NCI-H524 (cell line): ENCODE measurements around the gene RPL37.
"Not testable (repeated sequence)": the region's sequence is repeated elsewhere in the genome, so short reads cannot be mapped to it uniquely, and the experiment has no call there.

Experiments used
- DNase-seq, 2 experiments: peaks; one replicate each; lab custom pipeline; 2025; lab: John Stamatoyannopoulos, UW

RPL37 gene

DNA sequence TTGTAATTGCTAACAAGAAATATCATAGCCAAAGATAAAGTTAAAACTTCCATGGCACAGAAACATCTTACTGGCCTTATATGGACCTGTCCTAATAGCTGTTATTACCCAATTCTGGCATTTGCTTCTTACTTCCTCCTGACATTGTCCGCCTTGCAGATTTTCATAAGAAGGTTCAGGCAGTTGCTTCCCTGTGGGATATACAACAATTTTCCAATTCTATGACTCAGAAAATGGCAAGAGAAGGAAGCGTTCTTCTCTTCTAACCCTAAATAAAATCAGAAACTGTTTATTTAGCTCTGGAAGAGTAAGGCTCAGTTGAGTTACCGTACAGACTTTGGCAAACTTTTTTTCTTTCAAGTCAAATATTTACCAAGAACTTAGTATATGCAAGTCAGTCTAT lies 38.5 kb downstream of the RPL37 start:
- DNase-seq, result no peak

DNA sequence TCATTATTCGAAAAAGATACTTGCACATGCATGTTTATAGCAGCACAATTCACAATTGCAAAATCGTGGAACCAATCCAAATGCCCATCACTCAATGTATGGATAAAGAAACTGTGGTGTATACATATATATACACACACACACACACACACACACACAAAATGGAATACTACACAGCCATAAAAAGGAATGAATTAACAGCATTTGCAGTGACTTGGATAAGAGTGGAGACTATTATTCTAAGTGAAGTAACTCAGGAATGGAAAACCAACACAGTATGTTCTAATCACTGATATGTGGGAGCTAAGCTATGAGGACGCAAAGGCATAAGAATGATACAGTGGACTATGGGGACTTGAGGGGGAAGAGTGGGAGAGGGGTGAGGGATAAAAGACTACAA lies 40.1 kb downstream of the RPL37 start:
- not testable (repeated sequence) for DNase-seq

DNA sequence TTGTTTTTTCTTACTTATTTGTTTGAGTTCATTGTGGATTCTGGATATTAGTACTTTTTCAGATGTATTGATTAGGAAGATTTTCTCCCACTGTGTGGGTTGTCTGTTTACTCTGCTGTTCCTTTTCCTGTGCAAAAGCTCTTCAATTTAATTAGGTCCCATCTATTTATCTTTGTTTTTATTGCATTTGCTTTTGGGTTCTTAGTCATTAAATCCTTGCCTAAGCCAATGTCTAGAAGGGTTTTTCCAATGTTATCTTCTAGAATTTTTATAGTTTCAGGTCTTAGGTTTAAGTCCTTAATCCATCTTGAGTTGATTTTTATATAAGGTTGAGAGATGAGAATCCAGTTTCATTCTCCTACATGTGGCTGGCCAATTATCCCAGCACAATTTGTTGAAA lies 40.7 kb downstream of the RPL37 start:
- not testable (repeated sequence) for DNase-seq

DNA sequence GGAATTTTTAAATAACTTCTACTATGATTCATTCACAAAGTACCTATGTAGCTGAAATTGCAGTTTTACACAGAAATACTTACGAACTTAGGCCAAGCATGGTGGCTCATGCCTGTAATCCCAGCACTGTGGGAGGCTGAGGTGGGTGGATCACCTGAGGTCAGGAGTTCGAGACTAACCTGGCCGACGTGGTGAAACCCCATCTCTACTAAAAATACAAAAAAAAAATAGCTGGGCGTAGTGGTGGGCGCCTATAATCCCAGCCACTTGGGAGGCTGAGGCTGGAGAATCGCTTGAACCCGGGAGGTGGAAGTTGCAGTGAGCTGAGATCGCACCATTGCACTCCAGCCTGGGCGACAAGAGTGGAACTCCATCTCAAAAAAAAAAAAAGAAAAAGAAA lies 42.3 kb downstream of the RPL37 start:
- DNase-seq, result not testable (repeated sequence)

DNA sequence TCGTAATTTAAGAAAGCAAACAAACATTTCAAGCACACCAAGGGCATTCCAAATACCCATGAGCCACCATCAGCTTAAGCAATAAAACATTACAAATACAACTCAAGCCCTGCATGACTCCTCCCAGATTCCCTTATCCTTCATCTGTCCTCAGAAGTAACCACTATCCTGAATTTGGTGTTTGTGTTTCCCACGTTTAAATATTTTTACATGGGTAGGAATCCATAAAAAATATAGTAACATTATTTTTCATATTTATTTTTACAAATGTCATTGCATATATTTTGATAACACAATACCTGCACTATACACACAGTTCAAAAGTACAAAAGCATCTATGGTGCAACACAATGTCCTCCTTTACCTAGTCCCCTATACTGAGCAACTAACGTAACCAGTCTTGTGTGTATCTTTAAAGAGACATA lies 43.3 kb downstream of the RPL37 start:
- no peak for DNase-seq

DNA sequence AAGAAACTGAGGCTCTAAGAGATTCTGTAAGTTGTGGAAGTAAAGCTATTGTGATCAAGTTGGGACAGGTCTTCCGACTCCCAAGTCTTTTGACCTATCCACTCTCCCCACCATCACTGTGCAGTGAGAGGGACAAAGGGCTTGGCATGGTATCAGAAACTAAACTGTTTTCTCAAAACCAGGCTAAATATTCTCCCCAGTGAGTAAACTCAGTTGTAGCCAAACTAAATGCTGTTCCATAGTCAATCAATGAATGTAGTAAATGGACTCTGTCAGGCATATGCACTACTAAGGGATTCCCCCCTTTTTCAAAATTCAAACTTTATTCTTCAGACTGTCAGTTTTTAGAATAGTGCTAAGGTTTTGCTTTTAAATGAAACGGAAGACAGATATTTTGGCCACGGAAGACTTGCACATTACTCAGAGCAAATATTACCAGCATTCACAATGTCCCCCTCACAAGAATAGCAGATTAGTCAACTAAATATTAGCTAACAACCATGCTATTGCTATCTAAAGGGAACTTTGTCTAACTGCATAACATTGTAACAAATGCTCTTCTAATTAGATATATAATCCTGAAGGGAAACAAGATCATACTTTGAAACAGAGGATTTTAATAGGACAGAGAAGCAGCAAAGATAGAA lies 44.0 kb downstream of the RPL37 start:
- DNase-seq, result no peak

DNA sequence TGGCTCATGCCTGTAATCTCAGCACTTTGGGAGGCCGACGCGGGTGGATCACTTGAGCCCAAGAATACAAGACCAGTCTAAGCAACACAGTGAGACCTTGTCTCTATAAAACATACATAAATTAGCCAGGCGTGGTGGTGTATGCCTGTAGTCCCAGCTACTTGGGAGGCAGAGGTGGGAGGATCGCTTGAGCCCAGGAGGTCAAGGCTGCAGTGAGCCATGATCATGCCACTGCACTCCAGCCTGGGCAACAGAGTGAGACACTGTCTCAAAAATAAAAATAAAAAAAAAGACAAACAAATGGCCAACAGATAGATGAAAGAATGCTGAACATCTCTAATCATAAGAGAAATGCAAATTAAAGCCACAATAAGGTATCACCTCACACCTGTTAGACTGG lies 46.1 kb downstream of the RPL37 start:
- not testable (repeated sequence) for DNase-seq

DNA sequence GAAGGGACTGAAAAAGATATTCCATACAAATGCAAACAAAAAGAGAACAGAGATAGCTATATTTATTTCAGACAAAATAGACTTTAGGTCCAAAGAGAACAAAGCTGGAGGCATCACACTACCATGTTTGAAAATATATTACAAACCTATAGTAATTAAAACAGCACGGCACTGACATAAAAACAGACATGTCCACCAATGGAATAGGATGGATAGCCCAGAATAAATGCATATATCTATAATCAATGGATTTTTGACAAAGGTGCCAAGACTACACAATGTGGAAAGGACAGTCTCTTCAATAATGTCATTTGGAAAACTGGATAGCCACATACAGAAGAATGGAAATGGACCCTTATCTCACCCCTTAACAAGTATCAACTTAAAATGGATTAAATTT lies 47.0 kb downstream of the RPL37 start:
- no peak for DNase-seq

DNA sequence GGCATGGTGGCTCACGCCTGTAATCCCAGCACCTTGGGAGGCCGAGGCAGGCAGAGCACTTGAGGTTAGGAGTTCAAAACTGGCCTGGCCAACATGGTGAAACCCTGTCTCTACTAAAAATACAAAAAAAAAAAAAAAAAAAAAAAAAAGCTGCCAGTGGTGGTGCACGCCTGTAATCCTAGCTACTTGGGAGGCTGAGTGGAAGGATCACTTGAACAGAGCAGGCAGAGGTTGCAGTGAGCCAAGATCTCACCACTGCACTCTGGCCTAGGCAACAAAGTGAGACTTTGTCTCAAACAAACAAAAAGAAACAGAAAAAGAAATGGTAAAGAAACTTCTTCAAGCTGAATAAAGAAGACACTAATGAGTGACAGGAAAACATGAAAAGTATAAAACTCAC lies 48.4 kb downstream of the RPL37 start:
- not testable (repeated sequence) for DNase-seq

DNA sequence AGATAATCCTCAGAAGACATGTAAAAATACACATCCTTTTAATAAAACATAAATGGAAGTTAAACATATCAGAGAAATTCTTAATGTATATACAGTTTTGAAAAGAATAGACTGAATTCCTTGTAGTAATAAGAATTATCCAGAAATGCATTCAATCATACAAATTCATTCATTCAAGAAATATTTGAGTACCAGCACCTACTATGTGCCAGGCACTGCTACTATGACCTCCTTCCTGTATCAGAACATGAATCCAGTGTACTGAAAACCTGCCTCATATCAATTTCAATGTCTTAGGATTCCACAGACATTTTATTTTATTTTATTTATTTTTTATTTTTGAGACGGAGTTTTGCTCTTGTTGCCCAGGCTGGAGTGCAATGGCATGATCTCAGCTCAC lies 50.1 kb downstream of the RPL37 start:
- no peak for DNase-seq

DNA sequence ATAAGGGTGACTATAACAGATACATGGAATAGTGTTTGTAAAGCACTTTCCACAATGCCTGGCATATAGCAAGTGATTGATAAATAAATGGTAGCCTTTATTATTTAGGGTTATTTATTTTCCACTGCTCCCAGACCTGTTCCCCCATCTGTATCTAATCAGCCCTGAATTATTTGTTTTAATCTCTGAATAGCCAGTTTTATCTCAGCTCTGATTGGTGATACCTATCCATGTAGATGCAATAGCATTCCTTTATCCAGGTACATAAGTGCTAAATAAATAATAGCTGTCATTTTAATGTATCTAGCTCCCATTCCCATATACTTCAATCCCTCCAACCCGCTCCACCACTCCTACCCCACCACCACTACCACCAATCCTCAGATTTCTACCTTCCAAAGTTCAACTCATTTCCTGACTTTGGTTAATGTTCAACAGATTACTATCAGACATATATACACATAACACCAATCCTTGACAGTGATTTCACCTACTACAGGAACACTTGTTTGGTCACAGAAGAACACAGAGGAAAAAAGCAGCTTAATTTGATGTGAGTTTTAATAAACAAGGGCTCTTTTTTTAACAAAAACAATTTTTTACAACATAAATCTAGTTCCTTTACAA lies 50.9 kb downstream of the RPL37 start:
- no peak for DNase-seq

DNA sequence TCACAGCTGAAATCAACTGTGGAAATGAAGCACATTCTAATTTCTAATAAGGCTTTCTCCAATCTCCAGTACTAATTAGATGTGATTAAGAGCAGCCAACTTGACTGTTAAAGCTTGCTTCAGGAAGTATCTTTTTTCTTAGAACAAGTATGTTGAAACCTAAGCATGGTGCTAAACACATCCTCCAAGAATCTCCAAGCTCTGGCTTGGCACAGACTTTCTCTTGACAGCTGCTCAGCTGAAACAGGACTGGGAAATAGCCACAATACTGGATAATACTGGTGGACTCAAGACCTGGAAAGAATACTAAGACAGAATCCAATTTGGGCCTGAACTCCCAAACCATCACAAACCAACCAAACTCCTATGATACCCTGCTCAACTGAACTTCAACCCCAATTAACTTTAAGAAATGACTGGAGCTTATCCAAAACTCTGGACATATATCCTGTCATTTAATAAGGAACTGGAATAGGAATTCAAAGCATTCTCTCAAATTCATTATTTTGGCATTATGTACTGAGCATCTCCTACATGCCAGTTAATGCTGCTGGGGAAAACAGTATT lies 53.1 kb downstream of the RPL37 start:
- DNase-seq, result no peak

DNA sequence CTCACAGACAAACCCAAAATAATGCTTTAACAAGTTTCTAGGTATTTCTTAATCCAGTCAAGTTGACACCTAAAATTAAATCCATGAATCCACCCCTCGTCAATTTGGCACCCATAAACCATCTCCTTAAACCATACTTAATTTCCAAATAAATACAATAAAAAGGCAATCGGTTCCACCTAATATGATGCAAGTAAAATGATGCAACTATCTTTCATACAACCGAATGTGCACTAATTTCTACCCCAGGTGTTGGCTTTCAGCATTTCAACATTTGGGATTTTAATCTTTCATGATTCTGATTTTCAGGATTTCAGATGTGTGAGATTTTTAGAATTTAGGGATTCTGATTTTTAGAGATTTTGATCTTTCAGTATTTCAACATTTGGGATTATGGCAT lies 54.2 kb downstream of the RPL37 start:
- DNase-seq, result no peak

DNA sequence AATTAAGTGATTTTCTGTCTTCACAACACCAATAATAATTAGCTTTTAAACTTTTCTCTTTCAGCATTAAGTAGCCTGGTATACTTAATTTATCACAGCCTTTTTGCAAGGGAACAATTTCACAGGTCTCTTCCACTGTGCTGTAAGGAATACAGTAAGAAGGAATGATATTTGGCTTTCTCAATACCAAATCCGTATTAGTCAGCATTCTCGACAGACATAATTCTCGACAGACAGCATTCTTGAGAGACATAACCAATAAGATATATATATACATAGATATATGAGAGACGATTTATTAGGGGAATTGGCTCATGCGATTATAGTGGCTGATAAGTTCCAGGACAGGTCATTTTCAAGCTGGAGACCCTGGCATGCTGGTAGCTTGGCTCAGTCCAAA lies 54.8 kb downstream of the RPL37 start:
- DNase-seq, result no peak

DNA sequence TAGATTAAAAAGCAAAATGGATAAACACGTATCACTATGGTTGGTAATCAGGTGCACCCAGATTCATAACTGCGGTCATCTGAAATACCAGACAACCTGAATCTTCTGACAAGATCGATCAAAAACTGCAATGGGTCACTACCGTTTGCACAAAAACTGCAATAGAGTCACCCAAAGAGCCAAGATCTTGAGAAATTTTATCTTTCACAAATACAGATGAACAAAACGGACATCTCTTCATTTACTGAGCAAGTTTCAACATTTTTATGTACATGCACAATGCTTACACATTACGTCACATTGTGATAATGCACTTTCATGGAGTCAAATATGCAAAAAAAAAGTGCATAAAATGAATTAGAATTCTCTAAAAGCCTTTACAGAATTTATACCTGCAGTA lies 55.5 kb downstream of the RPL37 start:
- DNase-seq, result no peak

DNA sequence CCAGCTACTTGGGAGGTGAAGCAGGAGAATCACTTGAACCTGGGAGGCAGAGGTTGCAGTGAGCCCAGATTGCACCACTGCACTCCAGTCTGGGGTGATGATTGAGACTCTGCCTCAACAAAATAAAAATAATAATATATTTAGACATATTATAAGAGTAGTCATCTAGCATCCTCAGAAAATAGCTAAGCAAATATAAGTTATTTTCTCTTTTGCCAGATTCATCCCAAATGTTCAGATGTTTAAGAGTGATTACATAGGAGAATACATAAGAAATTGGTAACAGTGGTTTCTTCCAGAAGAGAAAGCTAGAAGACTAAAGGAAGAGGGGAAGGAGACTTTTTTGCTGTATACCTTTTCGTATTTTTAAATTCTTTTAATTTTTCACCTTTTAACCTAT lies 56.9 kb downstream of the RPL37 start:
- DNase-seq, result no peak

DNA sequence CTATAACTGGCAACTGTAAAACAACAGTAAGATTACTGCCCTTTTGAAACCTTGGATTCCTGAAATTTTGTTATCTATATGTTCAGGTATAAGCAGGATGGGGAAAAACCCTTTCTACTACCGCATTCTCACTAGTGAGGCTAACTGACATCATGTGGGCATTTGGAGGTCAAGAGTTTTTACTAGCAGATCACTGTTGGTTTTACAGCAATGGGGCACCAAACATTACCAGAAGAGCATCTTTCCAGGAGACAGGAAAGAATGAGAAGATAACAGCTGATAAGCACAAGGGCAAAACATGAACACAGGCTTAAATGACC lies 58.4 kb downstream of the RPL37 start:
- no peak for DNase-seq

DNA sequence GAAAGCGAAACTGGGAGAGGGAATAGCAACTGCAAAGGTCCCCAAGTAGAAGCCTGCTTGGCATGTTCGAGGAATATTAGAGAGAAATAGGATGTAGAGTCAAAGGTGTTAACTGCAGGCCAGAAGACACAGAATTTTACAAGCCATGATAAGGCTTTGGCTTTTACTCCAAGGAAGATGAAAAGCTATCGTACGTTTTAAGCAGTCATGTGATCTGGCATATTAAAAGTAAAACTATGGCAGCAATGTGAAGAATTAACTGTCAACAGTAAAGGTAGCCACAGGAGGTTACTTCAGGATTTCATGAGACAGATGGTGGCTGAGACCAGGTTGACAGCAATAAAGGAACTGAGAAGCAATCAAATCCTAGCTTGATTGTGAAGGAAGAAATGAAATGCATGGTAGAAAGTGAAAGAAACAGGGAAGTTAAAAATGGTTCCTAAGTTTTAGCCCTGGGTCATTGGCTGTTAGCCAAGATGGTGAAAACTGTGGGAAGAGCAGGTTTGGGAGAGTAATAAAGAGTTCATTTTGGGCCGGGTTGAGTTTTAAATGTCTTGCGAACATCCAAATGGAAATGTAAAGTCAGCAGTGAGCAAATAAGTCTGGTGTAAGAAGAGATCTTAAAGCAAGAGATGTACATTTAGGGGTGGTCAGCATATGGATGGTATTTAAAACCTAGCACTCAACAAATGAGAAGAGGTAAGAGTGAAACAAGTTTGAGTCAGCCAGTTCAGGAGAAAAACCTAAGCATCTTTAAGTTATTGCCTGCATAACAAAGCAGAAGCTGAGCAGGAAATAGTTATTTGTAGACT lies 59.0 kb downstream of the RPL37 start:
- DNase-seq, result no peak
